GM21786 (cell line): Measurements from ENCODE around the gene SULF2.

ENCODE experiments used
- ATAC-seq: cut with Tn5 transposase; IDR thresholded peaks from one replicate; pipeline ENCODE4 v1.9.1; 2021; ENCODE audit not compliant: unreplicated experiment

SULF2 gene

DNA sequence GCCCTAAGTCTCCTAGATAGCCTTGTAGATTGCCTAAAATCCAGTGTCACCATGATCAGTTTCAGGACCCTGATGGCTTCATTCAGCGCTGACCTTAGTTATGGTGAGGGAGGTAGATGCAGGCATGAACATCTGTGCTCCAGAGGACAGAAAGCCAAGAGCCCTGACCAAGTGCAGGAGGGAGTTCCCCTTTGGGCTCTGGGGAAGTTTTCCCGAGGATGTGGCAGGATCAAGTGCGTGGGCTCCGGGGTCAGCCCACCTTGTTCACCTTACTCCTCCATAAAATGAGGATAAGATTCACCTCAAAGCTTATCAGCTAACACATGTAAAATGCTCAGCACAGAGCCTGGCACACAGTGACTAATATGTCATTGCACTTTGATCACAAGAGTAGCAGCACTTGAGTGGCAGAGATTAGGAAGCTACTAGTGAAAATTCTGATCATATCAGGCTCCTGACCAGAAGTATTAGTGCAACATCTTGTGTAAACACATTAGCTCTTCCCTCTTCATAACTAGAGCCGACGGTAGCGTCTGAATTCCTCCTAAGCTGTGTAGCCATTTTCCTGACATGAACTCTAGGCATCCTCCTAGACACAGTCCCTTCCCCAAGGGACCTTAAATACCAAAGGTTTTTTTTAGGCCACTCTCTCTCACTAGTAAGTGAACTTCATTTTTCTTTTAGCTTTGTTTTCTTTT lies 125.2 kb downstream of the SULF2 start:
- ATAC-seq = no peak

DNA sequence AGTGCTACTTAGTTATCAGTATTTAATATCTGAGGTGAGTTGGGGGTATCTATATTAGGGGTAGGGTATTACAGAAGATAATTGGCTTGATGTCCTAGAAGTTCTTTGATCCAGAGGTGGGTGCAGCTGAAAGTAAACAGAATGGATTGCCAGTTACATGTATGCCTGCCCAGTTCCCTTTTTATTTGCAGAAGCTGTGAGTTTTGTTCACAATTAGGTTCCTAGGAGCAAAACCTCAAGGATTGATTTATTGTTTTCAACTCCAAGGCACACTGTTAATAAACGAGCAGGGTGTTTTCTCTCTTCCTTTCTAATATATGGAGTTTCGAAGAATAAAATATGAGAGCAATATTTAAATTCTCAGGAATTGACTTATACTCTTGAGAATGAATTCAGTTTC lies 129.0 kb downstream of the SULF2 start:
- ATAC-seq = no peak

DNA sequence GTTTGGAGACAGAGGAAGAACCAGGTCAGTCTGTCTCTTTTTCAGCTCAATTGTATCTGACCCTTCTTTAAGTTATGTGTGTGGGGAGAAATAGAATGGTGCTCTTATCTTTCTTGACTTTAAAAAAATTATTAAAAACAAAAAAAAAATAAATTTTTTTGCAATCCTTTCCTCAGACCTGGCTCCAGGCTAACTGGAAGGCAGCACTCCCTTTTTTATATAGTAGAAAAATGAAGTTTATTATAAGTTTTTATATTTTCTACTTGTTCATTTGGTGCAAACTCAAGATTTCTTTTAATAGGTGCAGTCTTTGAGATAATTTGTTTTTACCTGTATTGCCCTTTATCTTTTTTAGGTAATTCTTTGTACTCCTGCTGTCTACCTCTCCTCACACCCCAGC lies 129.6 kb downstream of the SULF2 start:
- no peak for ATAC-seq

DNA sequence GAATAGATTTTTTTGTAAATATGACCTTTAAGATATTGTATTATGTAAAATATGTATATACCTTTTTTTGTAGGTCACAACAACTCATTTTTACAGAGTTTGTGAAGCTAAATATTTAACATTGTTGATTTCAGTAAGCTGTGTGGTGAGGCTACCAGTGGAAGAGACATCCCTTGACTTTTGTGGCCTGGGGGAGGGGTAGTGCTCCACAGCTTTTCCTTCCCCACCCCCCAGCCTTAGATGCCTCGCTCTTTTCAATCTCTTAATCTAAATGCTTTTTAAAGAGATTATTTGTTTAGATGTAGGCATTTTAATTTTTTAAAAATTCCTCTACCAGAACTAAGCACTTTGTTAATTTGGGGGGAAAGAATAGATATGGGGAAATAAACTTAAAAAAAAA lies 130.9 kb downstream of the SULF2 start:
- no peak for ATAC-seq

DNA sequence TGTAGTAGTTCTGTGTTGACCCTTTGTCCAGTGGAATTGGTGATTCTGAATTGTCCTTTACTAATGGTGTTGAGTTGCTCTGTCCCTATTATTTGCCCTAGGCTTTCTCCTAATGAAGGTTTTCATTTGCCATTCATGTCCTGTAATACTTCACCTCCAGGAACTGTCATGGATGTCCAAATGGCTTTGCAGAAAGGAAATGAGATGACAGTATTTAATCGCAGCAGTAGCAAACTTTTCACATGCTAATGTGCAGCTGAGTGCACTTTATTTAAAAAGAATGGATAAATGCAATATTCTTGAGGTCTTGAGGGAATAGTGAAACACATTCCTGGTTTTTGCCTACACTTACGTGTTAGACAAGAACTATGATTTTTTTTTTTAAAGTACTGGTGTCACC lies 131.4 kb downstream of the SULF2 start:
- ATAC-seq = no peak

GRCh38 chr20:47652794-47653193 lies 132.5 kb downstream of the SULF2 start:
- ATAC-seq = no peak

GRCh38 chr20:47652301-47652700 lies 133.0 kb downstream of the SULF2 start:
- no peak for ATAC-seq

DNA sequence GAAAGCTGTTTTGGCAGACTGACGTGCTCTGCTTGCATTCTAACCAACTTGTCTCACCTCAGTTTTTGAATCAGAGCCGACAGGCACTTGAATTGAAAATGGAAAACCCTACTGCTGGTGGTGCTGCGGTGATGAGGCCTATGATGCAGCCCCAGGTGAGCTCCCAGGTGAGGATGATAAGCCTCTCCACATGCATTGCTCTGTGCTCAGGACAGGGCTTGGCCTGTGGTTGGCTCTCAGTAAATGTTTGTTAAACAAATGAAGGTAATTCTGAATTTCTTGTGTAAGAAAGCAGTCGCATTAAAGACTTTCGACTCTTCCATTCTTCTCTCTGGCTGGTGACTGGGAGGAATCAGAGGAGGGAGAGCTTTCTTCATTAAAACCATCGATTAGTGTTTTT lies 136.3 kb downstream of the SULF2 start:
- no peak for ATAC-seq

- no peak for ATAC-seq
These were observed 137.3 kb downstream of the SULF2 start for GRCh38 chr20:47647994-47648393.

DNA sequence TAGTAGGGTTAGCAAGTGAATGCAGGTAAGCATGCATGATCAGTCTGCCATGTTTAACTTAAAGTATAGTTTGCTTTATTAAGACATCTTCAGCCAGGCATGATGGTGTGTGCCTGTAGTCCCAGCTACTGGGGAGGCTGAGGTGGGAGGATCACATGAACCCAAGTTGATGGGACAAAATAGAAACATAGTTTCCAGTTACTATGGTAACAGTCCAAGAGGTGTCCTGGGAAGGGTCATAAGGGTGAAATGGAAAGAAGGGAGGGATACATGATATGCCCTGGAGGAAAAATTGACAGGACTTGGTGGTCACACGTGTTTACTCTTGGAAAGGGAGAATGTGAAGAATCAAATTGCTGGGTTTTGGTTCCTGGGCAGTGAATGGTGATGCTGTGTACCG lies 139.6 kb downstream of the SULF2 start:
- no peak for ATAC-seq

GRCh38 chr20:47642624-47643023 lies 142.7 kb downstream of the SULF2 start:
- no peak for ATAC-seq

DNA sequence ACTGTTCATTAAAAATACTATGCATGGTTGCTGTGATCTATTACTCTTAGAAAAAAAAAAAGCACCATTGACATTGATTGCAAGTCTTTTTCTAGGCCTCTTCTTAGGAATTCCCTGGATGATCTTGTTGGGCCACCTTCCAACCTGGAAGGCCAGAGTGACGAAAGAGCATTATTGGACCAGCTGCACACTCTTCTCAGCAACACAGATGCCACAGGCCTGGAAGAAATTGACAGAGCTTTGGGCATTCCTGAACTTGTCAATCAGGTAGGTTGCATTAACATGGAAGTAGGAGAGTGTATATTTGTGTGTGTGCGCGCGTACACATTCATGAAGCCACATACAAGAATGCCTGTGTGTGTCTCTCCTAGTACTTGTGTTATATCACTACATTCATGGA lies 143.2 kb downstream of the SULF2 start:
- no peak for ATAC-seq

DNA sequence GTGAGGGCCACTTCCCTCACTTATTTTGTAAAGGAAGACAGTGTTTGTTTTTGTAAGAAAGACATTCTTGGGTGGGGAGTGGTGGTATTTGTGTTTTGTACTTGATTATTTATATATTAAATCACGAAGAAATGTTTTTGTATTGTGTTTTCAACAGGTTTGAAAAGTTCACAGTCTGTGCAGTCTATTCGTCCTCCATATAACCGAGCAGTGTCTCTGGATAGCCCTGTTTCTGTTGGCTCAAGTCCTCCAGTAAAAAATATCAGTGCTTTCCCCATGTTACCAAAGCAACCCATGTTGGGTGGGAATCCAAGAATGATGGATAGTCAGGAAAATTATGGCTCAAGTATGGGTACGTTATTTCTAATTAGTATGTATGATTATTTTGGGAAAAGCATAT lies 146.4 kb downstream of the SULF2 start:
- ATAC-seq = no peak

GRCh38 chr20:47635256-47635655 lies 150.0 kb downstream of the SULF2 start:
- ATAC-seq = no peak

- no peak for ATAC-seq
These were observed 154.2 kb downstream of the SULF2 start for GRCh38 chr20:47631078-47631477.

DNA sequence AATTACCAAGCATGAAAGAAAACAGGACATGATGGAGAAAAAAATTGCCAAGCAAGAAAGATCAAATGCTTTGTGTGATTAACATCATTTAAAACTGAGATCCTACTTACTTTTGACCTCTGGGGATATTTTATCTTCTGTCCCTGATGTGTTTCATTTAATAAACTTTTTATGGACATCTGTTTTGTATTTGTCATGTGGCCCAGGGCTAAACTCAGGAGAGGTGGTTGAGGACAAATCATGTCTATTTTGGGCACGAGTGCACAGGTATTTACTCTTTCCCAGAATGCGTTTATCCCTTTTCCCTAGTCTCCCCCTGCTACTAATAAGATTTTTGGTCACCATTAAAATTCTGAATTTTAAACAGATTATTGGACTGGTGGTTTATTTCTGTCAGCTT lies 155.4 kb downstream of the SULF2 start:
- ATAC-seq = no peak

DNA sequence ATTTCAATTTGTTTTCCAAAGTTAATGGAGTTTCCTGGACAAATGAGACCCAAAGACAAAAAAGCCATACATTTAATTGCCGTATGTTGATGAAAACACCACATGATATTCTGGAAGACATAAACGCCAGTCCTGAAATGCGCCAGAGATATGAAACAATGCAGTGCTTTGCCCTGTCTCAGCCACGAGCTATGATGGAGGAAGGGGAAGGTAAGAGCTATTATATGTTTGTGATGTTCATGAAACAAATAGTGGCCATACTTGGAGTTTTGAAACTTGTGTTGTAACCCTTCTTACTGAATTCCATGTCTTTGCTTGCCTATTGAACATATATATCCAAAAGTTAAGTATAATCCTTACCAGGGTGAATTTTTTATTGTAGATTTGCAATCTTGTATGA lies 157.7 kb downstream of the SULF2 start:
- ATAC-seq = no peak

DNA sequence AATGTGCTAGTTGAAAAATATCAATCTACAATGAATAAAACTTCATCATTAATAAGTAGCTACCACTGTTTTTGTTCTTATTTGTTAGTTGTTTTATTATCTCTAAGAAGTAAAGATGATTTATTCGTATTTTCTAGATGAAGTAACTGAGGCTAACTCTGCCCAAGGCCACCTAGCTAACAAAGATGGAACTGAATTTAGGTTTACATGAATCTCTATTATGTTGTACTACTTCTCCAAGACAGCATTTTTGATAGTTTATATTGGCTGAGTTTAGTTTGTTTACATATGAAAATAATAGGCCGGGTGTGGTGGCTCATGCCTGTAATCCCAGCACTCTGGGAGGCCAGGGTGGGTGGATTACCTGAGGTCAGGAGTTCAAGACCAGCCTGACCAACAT lies 162.1 kb downstream of the SULF2 start:
- ATAC-seq = no peak

- ATAC-seq = no peak
These were observed 163.1 kb downstream of the SULF2 start for GRCh38 chr20:47622118-47622665.

- no peak for ATAC-seq
These were observed 164.2 kb downstream of the SULF2 start for GRCh38 chr20:47620808-47621805.

DNA sequence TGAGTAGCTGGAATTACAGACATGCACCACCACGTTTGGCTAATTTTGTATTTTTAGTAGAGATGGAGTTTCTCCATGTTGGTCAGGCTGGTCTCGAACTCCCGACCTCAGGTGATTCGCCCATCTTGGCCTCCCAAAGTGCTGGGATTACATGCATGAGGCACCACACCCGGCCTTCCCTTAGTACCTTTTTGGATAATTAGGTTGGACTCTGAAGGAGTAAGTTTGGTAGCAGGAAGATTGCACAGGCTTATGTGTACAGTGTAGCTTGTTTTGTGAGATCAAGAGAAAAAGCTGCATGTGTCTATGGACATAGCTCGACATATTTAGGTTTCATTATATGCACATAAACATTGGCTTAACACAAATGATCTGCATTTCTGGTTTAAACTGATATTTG lies 166.8 kb downstream of the SULF2 start:
- no peak for ATAC-seq

DNA sequence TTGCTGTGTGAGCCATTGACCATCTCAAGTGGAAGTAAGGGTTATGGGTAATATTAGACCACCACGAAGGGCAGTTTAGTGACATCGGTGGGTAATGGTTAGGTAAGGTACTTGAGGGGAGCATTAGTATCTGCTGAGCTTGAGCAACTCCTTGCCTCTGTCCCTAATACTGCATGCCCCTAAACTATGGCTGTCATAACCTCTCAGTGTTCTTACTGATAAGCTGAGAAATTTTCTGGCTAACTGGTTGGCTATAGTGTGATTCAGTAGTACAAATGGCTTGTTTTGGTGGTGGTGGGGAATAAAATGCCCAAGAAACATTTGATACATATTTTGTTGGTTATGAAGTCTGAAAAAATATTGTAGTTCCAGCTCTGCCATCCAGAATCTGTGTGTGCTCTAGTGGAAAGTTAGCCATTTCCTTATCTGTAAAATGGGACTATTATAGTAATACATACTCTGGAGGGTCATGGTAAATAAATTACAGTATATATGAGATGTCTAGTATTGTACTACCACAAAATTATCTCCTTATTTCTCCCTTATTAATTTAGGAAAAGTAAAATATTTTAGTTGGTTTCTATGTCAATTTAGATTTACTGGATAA lies 170.5 kb downstream of the SULF2 start:
- no peak for ATAC-seq
